ENCODE results near the gene SEPTIN5.

The SEPTIN5 gene

GRCh38 chr22:19705181-19705934 lies 8.9 kb upstream of the SEPTIN5 start:
- DNase-seq (ENCODE audit: low spot score): no peak

GRCh38 chr22:19706661-19707151 lies 7.6 kb upstream of the SEPTIN5 start:
- DNase-seq (ENCODE audit: low spot score): no peak

DNA sequence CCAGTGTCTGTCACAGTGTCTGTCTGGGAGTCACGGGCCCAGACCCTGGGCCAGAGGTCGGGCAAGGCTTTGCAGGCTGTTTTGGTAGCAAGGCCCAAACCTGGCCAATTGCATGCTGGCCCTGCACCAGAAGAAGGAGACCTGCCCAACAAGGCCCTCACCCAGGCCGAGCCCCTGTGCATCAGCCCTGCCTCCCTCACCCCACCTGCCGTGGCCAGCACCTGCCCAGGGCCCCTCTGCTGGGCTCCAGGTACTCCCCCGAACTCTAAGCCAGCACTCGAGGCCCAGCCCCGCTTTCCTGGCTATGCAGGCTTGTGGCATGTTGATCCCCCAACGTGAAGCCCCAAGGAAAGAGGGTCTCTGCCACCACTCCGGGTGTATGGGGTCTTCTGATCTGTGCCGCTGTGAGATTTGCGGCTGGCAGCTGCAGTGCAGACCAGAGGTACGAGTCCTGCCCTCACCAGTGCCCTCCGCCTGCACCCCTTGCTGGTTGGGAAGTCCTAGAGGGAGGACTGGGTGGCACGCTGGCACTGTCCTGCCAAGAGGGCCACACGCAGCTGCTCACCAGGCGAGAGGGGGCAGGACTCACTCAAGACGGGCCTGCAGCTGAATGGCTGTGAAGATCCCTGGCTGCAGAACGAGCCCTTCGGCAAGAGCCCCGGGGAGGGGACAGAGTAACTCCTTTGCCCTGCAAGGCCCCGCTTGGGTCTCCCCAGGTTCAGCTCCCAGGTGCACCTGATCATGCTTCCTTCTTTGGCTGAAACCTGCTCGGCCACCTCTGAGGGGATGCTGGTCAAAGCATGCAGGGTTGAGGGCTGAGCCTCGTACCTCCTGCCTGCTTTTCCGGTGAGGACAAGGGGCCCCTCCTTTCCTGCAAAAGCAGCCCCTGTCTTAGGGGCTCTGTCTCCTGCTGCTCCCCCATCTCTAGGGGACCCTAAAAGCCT lies 6.7 kb upstream of the SEPTIN5 start:
- no peak for DNase-seq (ENCODE audit: low spot score)

DNA sequence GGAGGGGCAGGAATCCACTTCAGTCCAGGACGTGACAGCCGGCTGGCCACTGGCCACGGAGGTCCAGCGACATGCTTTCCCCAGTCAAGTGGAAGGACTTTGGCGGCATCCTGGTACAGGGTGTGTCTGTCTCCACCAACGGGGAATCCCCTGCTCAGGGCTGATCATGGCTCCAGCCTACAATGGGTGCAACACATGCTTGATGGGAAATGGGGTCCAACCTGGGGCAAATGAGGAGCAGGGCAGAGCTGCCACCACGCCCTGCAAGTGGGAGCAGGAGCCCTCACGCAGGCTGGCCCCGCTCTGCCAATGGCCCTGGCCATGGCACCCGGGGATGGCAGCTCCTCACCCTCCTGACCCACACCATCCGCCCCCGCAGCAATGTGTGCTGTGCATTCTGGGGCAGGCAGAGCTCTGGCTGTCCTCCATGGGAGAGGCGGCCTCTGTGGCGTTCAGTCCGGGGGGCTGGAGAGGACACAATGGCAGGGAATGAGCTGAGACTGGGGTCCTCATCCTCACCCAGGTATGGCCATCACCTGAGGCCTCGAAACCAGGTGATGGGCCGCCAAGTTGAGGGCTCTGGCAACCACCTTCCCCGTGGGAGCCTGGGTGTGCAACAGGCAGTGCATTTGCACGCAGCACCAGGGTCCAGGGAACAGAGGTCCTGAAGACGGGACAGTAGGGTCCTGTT lies 5.8 kb upstream of the SEPTIN5 start:
- DNase-seq (ENCODE audit: low spot score): no peak

DNA sequence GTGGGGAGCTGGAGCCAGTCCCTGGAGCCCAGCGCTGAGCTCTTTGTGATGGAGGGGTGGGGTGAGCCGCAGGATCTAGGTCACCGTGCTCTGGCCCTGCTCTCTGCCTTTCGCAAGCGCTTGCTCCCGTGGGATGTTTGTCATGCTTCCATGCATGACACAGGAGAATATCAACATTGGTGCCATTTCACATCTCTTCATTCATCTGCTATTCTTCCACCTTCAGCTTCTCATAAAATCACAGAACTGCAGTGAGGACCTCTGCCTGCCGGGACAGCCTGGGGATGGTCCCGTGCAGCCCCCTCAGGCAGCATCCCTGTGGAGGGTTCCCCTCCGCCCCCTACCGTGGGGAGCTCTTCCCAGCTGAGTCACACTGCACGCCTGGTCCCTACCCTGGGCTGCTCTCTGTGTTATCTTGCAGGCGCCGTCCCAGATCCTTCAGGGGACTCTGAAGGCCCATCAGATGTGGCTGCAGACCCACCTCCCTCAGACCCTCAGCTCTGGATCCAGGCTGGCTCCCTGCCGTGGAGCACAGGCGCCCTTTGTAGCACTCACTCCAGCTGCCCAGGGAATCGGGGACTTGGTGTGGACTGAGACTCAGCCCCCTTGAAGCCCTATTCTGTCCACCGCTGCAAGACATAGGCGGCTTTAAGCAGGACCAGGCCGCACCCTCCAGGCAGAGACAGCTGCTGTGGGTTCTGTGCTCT lies 5.1 kb upstream of the SEPTIN5 start:
- DNase-seq (ENCODE audit: low spot score): no peak

DNA sequence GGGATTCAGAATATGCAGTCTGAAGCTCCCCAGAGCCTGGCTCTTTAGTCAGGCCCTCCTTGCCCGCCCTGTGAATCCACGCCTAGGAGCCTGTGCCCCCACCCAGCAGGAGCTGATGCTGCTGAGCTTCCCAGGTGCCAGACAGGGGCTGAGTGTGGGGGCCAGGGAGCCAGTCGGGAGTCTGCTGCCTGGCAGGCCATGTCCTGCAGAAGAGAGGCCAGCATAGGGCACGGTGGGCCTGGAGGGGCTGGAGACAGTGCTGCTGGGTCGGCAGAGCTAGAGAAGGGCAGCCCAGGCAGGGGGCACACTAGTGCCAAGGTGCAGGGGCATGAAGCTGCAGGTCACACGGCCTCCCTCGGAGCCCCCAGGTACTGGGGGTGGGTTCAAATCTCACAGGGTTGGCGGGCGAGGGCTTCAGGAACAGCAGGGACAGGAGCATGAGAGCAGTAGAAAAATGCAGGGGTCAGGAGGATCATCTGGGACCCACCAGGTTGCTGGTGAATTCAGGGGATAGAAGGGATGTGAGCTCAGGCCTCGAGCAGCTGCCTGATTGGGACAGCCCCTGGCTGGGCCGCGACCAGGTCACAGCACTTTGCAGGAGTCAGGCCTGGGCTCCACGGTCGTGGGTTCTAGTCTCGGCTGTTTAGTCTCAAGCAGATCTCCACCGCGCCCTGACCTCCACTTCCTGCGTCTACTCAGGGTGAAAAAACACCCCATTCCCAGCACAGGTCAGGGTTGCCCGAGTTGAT lies 4.1 kb upstream of the SEPTIN5 start:
- no peak for DNase-seq (ENCODE audit: low spot score)

GRCh38 chr22:19710769-19711106 lies 3.6 kb upstream of the SEPTIN5 start:
- DNase-seq (ENCODE audit: low spot score): no peak

DNA sequence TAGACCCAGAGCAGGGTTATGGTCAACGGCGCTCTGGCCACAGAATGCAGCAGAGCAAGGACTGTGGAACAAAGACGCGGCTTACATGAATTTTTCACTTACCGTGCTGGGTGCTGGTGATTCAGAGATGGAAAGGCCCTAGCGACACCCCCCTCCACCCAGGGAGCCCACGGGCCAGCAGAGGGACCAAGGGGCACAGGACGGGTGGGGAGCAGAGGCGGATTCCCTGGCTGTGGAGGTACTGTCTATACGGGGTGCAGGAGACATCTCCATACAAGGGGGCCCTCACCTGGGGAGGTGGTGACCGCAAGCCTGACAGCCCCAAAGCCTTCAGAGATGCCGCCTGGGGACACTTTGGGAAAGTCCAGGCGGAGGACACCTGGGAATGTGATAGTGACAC lies 1.1 kb upstream of the SEPTIN5 start:
- no peak for DNase-seq (ENCODE audit: low spot score)

- no peak for DNase-seq (ENCODE audit: low spot score)
Observed at GRCh38 chr22:19713650-19714311, 522 bp upstream of the SEPTIN5 start.

- no peak for DNase-seq (ENCODE audit: low spot score)
Observed at GRCh38 chr22:19715188-19715930, 1.1 kb downstream of the SEPTIN5 start.

DNA sequence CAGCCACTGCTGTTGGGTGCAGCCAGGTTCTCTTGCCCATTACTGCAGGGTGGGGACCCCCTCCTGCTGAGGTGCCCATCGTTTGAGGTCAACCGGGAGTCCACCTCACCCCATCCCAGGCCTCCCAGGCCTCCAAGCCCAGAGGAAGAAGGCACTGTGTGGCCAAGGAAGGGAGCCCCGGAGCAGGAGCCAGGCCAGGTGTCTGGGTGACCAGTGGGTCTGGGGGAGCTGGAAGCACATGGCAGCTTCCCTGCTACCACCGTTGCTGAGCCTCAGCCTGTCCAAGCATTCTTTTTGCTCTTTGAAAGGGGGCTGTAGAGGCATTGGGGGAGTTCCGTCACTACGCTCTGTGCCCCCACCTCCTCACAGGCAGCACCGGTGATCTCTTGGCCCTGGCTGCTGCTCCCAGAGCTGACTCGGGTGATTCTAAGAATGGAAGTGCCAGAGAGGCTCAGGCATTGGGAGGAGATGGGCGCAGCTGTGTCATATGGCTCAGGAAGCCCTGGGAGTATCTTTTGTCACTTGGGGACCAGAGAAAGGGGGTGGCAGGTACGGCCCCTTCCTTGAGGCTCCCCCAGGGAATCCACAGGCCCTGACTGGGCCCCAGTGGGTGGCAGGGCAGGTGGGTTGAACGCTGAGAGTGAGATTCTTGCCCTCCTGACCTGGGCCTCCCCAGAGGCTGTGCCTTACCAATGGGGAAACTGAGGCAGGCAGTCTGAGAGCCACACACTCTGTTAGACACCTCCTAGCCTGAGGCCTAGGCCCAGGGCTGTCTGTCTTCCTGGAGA lies 1.9 kb downstream of the SEPTIN5 start:
- no peak for DNase-seq (ENCODE audit: low spot score)

DNA sequence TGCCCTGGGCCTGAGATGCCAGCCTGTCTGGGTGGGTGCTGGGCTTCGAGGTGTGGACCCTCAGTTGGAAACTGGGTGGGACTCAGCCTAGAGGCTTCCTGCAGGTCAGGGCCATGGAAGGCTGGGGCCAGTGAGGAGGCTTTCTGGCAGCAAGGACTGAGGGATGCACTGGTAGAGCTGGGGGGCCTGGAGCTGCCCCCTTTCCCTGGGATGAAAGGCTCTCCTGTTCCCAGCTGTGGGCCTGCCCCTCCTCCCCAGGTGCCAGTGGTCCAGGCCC lies 2.5 kb downstream of the SEPTIN5 start:
- DNase-seq (ENCODE audit: low spot score): no peak

DNA sequence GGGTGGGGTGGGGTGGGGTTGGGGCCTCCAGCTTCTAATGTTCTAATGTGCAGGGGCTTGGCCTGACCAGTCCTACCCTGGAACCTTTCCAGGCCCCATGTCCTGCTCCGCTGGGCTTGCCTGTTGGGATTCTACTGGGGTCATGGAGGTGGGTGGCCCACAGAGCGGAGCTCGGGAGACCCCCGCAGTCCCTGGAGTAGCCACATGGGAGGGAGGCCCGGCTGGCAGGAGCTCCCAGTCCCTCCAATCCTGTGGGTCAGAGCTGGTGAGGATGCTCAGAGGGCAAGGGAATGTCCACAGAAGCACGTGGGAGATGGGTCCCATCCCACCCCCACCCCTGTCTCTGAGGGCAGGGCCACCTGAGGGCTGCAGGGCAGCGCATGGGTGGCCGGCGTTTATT lies 2.9 kb downstream of the SEPTIN5 start:
- DNase-seq (ENCODE audit: low spot score): no peak

DNA sequence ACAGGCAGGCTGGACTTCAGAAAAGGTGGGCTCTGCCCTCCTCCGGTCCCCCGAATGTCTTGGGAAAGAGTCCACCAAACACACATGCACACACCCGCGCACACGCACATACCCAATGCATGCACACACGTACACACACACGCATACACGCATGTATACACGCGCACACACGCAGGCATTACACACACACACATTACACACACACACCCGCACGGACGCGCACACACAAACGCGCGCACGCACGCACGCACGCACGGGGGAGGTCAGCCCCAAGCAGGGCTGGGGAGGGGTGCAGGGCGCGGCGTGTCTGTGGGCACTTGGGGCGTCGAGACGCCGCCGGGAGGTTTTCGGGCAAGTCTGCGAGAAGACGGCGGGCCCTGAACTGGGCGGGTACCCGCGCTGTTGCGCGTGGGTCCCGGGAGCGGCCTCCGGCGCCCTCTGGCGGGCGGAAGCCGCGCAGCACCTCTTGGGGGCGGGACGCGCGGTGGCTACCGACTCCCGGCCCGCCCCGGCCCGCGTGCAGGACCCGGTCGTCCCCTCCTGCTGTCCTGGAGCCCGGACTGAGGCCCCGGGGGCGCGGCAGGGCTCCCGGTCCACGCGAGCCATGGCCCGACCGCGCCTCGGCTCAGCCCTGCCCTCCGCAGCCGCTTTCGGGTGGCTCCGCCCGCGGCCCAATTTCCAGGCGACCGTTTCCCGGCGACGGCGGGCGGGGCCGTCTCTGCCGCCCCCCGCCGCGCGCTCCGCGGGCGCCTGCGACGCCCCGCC lies 3.6 kb downstream of the SEPTIN5 start:
- peak; percentile 72 for DNase-seq (ENCODE audit: low spot score)

GRCh38 chr22:19718456-19719049 lies 4.2 kb downstream of the SEPTIN5 start:
- DNase-seq (ENCODE audit: low spot score): no peak

DNA sequence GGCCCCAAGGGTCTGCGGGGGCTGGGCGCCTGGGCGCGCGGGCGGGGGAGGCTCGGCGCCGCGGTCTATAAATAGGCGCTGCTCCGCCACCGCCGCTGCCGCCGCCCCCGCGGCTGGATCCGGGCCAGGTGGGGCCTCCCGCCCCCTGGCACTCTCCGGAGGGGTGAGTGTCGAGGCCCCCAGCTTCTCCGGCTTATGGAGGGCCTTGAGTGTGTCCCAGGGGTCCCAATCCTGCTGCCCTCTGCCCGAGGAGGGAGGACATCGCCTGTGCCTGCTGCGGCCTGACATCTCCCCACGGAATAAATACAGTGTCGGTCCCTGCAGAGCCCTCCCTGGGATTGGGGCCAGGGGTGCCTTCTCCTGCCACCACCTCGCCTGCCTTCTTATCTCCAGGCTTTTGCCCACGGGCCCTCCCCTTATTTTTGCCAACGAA lies 4.8 kb downstream of the SEPTIN5 start:
- DNase-seq (ENCODE audit: low spot score): no peak

DNA sequence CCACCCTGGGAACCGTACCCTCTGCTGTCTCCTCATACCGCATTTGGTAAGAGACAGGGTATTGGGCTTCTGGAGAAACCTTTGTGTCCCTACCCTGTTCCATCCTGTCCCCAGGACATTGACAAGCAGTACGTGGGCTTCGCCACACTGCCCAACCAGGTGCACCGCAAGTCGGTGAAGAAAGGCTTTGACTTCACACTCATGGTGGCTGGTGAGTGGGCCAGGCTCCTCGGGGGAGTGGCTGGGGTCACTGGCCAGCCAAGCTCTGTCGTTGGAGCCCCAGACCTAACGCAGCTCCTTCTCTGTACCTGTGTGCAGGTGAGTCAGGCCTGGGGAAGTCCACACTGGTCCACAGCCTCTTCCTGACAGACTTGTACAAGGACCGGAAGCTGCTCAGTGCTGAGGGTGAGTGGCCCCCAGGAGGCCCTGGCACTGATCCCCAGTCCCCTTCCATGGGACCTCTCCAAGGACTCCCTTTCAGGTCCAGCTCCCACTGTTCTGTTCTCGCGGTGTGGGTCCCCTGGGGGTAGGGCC lies 5.3 kb downstream of the SEPTIN5 start:
- no peak for DNase-seq (ENCODE audit: low spot score)

Data from CD4-positive, alpha-beta T cell treated with Interleukin-6 at 100 ng/mL for 8 hours (primary cell).